K562 (cell line): ENCODE results near the gene SRRM5. TPM values are rescaled to one million over a fixed set of nuclear protein-coding genes. Genes with fewer than 3 reads are reported as not detected.
A peak's percentile ranks its signal among the peaks of the same experiment; 100 is the strongest.

Experiments used
- CEBPB ChIP-seq: fragments of 450-650 bp; IDR thresholded peaks from 2 replicates; pipeline ENCODE4 v1.6.1; 2016; ENCODE audit warnings: missing genetic modification characterization, missing compliant biosample characterization
- NFE2 ChIP-seq: IDR thresholded peaks from 2 replicates; pipeline ENCODE4 v1.6.1; 2014; ENCODE audit warnings: antibody characterized with exemption, low read depth
- RBM25 ChIP-seq: fragments of 200-400 bp; formaldehyde crosslinking; IDR thresholded peaks from 2 replicates; pipeline ENCODE4 v1.6.1; 2018; ENCODE audit warnings: low read length, low read depth, moderate library complexity; ENCODE audit not compliant: severe bottlenecking
- RUNX1 ChIP-seq: sonication (generic); IDR thresholded peaks from 2 replicates; pipeline ENCODE4 v1.6.1; 2016; ENCODE audit warnings: antibody characterized with exemption, low read depth
- SPI1 ChIP-seq: IDR thresholded peaks from 2 replicates; pipeline ENCODE4 v1.6.1; 2011; ENCODE audit warnings: low read depth, low read length, control low read depth, borderline replicate concordance
- TOE1 ChIP-seq, 2 experiments: fragments of 450-650 bp in 1 of 2; sonication (generic) in 1 of 2; formaldehyde crosslinking in 1 of 2; IDR thresholded peaks; 2 replicates each; pipeline versions ENCODE4 v1.7.1 to v1.8.0; 2016 to 2022; ENCODE audit warnings: borderline replicate concordance in 2 of 2, mild to moderate bottlenecking in 2 of 2, antibody characterized with exemption in 1 of 2, inconsistent platforms in 1 of 2, low read depth in 1 of 2, missing genetic modification reagents in 1 of 2, moderate library complexity in 1 of 2
- XRCC5 ChIP-seq: fragments of 200-400 bp; formaldehyde crosslinking; IDR thresholded peaks from 2 replicates; pipeline ENCODE4 v1.6.1; 2017; ENCODE audit warnings: low read depth, mild to moderate bottlenecking, low read length
- ZNF184 ChIP-seq: sonication (generic); formaldehyde crosslinking; IDR thresholded peaks from 2 replicates; pipeline ENCODE4 v1.5.0; 2020; ENCODE audit warnings: missing genetic modification reagents
- ZNF224 ChIP-seq: sonication (generic); formaldehyde crosslinking; IDR thresholded peaks from 2 replicates; pipeline ENCODE4 v1.8.0; 2022; ENCODE audit warnings: mild to moderate bottlenecking, missing genetic modification reagents
- polyA plus RNA-seq, 8 experiments: library from polyadenylated mRNA; depleted of rRNA in 4 of 8; stranded (reverse) in 5 of 8; unstranded in 3 of 8; fragments of >200 nt; fragmentation: Nextera tagmentation in 2 of 8; fragmentation: Illumina TruSeq in 1 of 8; extraction: Ambion mirVana in 2 of 8; extraction: Trizol in 1 of 8; gene quantifications; 2 replicates each; pipeline versions ENCODE4 v1.2.1 to v1.2.3, GENCODE V29; 2011 to 2014; ENCODE audit warnings: inconsistent platforms in 1 of 8, missing spikeins in 1 of 8
- total RNA-seq, 7 experiments: library from RNA; depleted of rRNA in 6 of 7; stranded (reverse); fragments of >200 nt in 6 of 7; fragmentation: Illumina TruSeq in 2 of 7; extraction: Trizol in 2 of 7; gene quantifications; 2 replicates each; pipeline versions ENCODE4 v1.2.1 to v1.2.3, GENCODE V29; 2011 to 2021; ENCODE audit warnings: low replicate concordance in 1 of 7
- TF ChIP-seq, protein P1 (sequence below): sonication (generic); formaldehyde crosslinking; IDR thresholded peaks from 2 replicates; pipeline ENCODE4 v1.8.0; 2022; ENCODE audit warnings: missing genetic modification reagents, mild to moderate bottlenecking, borderline replicate concordance
- TF ChIP-seq, protein P2 (sequence below): IDR thresholded peaks from 2 replicates; pipeline ENCODE4 v1.6.1; 2011; ENCODE audit not compliant: insufficient read length; ENCODE audit errors: extremely low read depth
- TF ChIP-seq, protein P3 (sequence below): fragments of 250-450 bp; sonication (Bioruptor Pico); IDR thresholded peaks from 2 replicates; pipeline ENCODE4 v1.5.0; 2021
- TF ChIP-seq, protein P4 (sequence below): fragments of 450-650 bp; IDR thresholded peaks from 2 replicates; pipeline ENCODE4 v1.6.1; 2016; ENCODE audit warnings: mild to moderate bottlenecking, moderate library complexity

Gene SRRM5
- total and polyA plus RNA-seq, 9 of the 15 experiments (the other 6 are each of a cell fraction or from before 2014, with no cell fraction given): 0.09 to 0.45 (median 0.18) TPM; not detected in 2

DNA sequence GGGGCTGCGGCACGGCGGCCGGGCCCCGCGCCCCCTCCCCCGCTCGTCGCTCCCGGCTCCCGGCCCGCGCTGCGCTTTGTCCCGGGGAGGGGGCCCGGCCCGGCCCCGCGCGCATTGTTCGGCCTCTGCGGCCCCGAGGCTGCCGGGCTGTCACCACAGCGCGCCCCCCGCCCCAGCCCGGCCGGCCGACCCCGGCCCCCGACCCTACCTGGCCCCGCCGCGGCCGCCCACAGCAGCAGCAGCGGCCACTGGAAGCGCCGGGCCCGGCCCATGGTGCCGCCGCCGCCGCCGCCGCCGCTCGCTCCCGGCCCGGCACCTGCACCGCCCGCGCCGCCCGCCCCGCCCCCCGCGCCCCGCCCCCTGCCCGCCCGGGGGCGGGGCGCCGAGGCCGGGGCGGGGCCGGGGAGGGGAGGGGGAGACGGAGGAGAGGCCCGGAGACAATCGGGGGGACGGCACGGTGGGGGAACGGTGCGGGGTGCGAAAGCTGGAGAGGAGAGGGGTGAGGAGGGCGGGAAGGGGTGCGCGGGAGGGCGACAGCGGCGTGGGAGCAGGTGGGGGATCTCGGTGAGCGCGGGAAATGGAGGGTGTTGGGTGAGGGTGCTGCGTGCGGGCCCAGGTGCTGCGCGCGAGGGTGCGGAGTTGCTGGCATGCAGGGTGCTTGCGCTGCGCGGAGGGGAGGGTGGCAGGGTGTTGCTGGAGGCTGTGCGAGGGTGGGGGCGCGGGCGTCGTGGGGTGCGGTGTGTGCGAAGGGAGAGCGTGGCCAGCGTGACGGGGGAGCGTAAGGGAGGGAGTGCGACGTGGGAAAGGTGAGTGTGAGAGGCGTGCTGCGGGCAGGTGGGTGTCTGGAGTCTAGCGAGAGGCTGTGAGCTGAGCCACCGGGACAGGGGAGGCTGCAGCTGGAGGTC is 27.9 kb downstream of the SRRM5 start, which contains the start of gene CADM4 (continued):
- TF ChIP-seq NFE2 (no peak), SPI1 (no peak), TOE1 (IDR thresholded peaks at IDR 0.05; ENCODE audit: borderline replicate concordance) (no peak; the same call in 1 of the 2 replicates), TOE1 (CRISPR knock-in tag; IDR thresholded peaks at IDR 0.05; ENCODE audit: borderline replicate concordance, low read depth) (no peak), RBM25 (no peak), RUNX1 (no peak), XRCC5 (no peak), ZNF184 (CRISPR knock-in tag) (no peak), CEBPB (tag) (no peak), ZNF224 (CRISPR knock-in tag) (no peak)
- TF ChIP-seq, protein P1, sequence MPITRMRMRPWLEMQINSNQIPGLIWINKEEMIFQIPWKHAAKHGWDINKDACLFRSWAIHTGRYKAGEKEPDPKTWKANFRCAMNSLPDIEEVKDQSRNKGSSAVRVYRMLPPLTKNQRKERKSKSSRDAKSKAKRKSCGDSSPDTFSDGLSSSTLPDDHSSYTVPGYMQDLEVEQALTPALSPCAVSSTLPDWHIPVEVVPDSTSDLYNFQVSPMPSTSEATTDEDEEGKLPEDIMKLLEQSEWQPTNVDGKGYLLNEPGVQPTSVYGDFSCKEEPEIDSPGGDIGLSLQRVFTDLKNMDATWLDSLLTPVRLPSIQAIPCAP (CRISPR knock-in tag): no peak
- TF ChIP-seq, protein P2, sequence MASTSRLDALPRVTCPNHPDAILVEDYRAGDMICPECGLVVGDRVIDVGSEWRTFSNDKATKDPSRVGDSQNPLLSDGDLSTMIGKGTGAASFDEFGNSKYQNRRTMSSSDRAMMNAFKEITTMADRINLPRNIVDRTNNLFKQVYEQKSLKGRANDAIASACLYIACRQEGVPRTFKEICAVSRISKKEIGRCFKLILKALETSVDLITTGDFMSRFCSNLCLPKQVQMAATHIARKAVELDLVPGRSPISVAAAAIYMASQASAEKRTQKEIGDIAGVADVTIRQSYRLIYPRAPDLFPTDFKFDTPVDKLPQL: no peak
- TF ChIP-seq, protein P3, sequence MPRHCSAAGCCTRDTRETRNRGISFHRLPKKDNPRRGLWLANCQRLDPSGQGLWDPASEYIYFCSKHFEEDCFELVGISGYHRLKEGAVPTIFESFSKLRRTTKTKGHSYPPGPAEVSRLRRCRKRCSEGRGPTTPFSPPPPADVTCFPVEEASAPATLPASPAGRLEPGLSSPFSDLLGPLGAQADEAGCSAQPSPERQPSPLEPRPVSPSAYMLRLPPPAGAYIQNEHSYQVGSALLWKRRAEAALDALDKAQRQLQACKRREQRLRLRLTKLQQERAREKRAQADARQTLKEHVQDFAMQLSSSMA (CRISPR knock-in tag): no peak
- TF ChIP-seq, protein P4, sequence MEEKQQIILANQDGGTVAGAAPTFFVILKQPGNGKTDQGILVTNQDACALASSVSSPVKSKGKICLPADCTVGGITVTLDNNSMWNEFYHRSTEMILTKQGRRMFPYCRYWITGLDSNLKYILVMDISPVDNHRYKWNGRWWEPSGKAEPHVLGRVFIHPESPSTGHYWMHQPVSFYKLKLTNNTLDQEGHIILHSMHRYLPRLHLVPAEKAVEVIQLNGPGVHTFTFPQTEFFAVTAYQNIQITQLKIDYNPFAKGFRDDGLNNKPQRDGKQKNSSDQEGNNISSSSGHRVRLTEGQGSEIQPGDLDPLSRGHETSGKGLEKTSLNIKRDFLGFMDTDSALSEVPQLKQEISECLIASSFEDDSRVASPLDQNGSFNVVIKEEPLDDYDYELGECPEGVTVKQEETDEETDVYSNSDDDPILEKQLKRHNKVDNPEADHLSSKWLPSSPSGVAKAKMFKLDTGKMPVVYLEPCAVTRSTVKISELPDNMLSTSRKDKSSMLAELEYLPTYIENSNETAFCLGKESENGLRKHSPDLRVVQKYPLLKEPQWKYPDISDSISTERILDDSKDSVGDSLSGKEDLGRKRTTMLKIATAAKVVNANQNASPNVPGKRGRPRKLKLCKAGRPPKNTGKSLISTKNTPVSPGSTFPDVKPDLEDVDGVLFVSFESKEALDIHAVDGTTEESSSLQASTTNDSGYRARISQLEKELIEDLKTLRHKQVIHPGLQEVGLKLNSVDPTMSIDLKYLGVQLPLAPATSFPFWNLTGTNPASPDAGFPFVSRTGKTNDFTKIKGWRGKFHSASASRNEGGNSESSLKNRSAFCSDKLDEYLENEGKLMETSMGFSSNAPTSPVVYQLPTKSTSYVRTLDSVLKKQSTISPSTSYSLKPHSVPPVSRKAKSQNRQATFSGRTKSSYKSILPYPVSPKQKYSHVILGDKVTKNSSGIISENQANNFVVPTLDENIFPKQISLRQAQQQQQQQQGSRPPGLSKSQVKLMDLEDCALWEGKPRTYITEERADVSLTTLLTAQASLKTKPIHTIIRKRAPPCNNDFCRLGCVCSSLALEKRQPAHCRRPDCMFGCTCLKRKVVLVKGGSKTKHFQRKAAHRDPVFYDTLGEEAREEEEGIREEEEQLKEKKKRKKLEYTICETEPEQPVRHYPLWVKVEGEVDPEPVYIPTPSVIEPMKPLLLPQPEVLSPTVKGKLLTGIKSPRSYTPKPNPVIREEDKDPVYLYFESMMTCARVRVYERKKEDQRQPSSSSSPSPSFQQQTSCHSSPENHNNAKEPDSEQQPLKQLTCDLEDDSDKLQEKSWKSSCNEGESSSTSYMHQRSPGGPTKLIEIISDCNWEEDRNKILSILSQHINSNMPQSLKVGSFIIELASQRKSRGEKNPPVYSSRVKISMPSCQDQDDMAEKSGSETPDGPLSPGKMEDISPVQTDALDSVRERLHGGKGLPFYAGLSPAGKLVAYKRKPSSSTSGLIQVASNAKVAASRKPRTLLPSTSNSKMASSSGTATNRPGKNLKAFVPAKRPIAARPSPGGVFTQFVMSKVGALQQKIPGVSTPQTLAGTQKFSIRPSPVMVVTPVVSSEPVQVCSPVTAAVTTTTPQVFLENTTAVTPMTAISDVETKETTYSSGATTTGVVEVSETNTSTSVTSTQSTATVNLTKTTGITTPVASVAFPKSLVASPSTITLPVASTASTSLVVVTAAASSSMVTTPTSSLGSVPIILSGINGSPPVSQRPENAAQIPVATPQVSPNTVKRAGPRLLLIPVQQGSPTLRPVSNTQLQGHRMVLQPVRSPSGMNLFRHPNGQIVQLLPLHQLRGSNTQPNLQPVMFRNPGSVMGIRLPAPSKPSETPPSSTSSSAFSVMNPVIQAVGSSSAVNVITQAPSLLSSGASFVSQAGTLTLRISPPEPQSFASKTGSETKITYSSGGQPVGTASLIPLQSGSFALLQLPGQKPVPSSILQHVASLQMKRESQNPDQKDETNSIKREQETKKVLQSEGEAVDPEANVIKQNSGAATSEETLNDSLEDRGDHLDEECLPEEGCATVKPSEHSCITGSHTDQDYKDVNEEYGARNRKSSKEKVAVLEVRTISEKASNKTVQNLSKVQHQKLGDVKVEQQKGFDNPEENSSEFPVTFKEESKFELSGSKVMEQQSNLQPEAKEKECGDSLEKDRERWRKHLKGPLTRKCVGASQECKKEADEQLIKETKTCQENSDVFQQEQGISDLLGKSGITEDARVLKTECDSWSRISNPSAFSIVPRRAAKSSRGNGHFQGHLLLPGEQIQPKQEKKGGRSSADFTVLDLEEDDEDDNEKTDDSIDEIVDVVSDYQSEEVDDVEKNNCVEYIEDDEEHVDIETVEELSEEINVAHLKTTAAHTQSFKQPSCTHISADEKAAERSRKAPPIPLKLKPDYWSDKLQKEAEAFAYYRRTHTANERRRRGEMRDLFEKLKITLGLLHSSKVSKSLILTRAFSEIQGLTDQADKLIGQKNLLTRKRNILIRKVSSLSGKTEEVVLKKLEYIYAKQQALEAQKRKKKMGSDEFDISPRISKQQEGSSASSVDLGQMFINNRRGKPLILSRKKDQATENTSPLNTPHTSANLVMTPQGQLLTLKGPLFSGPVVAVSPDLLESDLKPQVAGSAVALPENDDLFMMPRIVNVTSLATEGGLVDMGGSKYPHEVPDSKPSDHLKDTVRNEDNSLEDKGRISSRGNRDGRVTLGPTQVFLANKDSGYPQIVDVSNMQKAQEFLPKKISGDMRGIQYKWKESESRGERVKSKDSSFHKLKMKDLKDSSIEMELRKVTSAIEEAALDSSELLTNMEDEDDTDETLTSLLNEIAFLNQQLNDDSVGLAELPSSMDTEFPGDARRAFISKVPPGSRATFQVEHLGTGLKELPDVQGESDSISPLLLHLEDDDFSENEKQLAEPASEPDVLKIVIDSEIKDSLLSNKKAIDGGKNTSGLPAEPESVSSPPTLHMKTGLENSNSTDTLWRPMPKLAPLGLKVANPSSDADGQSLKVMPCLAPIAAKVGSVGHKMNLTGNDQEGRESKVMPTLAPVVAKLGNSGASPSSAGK: peak; percentile 98
